Subcutaneous abdominal adipose tissue (tissue), 5 donors: ENCODE measurements around the gene GRAP2.
"Not testable (repeated sequence)": the region's sequence is repeated elsewhere in the genome, so short reads cannot be mapped to it uniquely, and the experiment has no call there.

ENCODE experiments used
- H3K27ac ChIP-seq: one replicate; pipeline ENCODE4 v1.7.0; 2013; ENCODE audit warnings: low read depth, mild to moderate bottlenecking, inconsistent platforms, low read length, moderate library complexity
- H3K27me3 ChIP-seq, 5 donors: one replicate each; pipeline ENCODE4 v1.7.0; 2013; ENCODE audit warnings: low read length in 5 of 5, inconsistent platforms in 1 of 5; ENCODE audit not compliant: control insufficient read depth in 5 of 5, insufficient read depth in 4 of 5
- H3K36me3 ChIP-seq, 5 donors: one replicate each; pipeline ENCODE4 v1.7.0; 2013; ENCODE audit warnings: low read length in 5 of 5; ENCODE audit not compliant: control insufficient read depth in 5 of 5, insufficient read depth in 5 of 5
- H3K4me1 ChIP-seq, 5 donors: one replicate each; pipeline ENCODE4 v1.7.0; 2013; ENCODE audit warnings: low read length in 5 of 5, mild to moderate bottlenecking in 3 of 5, moderate library complexity in 1 of 5; ENCODE audit not compliant: control insufficient read depth in 5 of 5, insufficient read depth in 5 of 5
- H3K4me3 ChIP-seq, 5 donors: one replicate each; pipeline ENCODE4 v1.7.0; 2013; ENCODE audit warnings: low read length in 5 of 5, low read depth in 1 of 5
- H3K9ac ChIP-seq, 5 donors: one replicate each; pipeline ENCODE4 v1.7.0; 2013; ENCODE audit warnings: low read length in 5 of 5, mild to moderate bottlenecking in 4 of 5, moderate library complexity in 3 of 5
- H3K9me3 ChIP-seq, 5 donors: one replicate each; pipeline ENCODE4 v1.7.0; 2013; ENCODE audit warnings: low read length in 5 of 5; ENCODE audit not compliant: control insufficient read depth in 5 of 5
- donor health status: healthy.
- donor health status: healthy.
- donor health status: healthy.
- donor health status: healthy.
- donor health status: healthy.

The GRAP2 gene

GRCh38 chr22:39942439-39943230 is 41.8 kb downstream of the GRAP2 start:
- H3K9me3 ChIP-seq: no peaks in the 10 kb centered on the region
- H3K27me3 ChIP-seq: no peaks in the 10 kb centered on the region
- peaks cover 0 to 12% (median 6%) of the 10 kb centered on the region in 5 donors for H3K4me1 ChIP-seq
- H3K4me3 ChIP-seq: no peak overlapping the region
- H3K36me3 ChIP-seq: no peaks in the 10 kb centered on the region
- H3K9ac ChIP-seq: no peak overlapping the region
- no peak overlapping the region for H3K27ac ChIP-seq

GRCh38 chr22:39943337-39943736 is 42.5 kb downstream of the GRAP2 start:
- Histone ChIP-seq H3K36me3 (no peaks in the 10 kb centered on the region), H3K4me3 (no peak overlapping the region), H3K9ac (no peak overlapping the region), H3K9me3 (no peaks in the 10 kb centered on the region), H3K4me1 (peaks cover 0 to 12% (median 6%) of the 10 kb centered on the region in 5 donors), H3K27ac (no peak overlapping the region), H3K27me3 (no peaks in the 10 kb centered on the region)

- H3K4me1 ChIP-seq: peaks cover 0 to 12% (median 6%) of the 10 kb centered on the region in 5 donors
- H3K36me3 ChIP-seq: no peaks in the 10 kb centered on the region
- no peaks in the 10 kb centered on the region for H3K27me3 ChIP-seq
- no peaks in the 10 kb centered on the region for H3K9me3 ChIP-seq
- no peak overlapping the region for H3K9ac ChIP-seq
- H3K4me3 ChIP-seq: no peak overlapping the region
- H3K27ac ChIP-seq: no peak overlapping the region
Observed at GRCh38 chr22:39943953-39944872, 43.3 kb downstream of the GRAP2 start.

- H3K27ac ChIP-seq: no peak overlapping the region
- H3K9me3 ChIP-seq: no peaks in the 10 kb centered on the region
- no peaks in the 10 kb centered on the region for H3K27me3 ChIP-seq
- H3K9ac ChIP-seq: no peak overlapping the region
- no peak overlapping the region for H3K4me3 ChIP-seq
- peaks cover 0 to 12% (median 6%) of the 10 kb centered on the region in 5 donors for H3K4me1 ChIP-seq
- no peaks in the 10 kb centered on the region for H3K36me3 ChIP-seq
Observed at GRCh38 chr22:39946126-39946502, 45.2 kb downstream of the GRAP2 start.

- H3K4me3 ChIP-seq: no peak overlapping the region
- no peaks in the 10 kb centered on the region for H3K9me3 ChIP-seq
- H3K4me1 ChIP-seq: peaks cover 0 to 12% (median 6%) of the 10 kb centered on the region in 5 donors
- no peaks in the 10 kb centered on the region for H3K27me3 ChIP-seq
- no peaks in the 10 kb centered on the region for H3K36me3 ChIP-seq
- H3K27ac ChIP-seq: no peak overlapping the region
- no peak overlapping the region for H3K9ac ChIP-seq
Observed at GRCh38 chr22:39946503-39947219, 45.8 kb downstream of the GRAP2 start.

GRCh38 chr22:39947220-39948216 is 46.6 kb downstream of the GRAP2 start:
- H3K27ac ChIP-seq: no peak overlapping the region
- H3K4me1 ChIP-seq: peaks cover 0 to 12% (median 6%) of the 10 kb centered on the region in 5 donors
- H3K36me3 ChIP-seq: no peaks in the 10 kb centered on the region
- H3K9ac ChIP-seq: no peak overlapping the region
- H3K27me3 ChIP-seq: no peaks in the 10 kb centered on the region
- no peaks in the 10 kb centered on the region for H3K9me3 ChIP-seq
- H3K4me3 ChIP-seq: no peak overlapping the region

- H3K4me1 ChIP-seq: peaks cover 0 to 19% (median 10%) of the 10 kb centered on the region in 5 donors
- H3K36me3 ChIP-seq: no peaks in the 10 kb centered on the region
- H3K9ac ChIP-seq: no peak overlapping the region
- H3K27me3 ChIP-seq: no peaks in the 10 kb centered on the region
- H3K9me3 ChIP-seq: no peaks in the 10 kb centered on the region
- H3K27ac ChIP-seq: no peak overlapping the region
- H3K4me3 ChIP-seq: no peak overlapping the region
Observed at GRCh38 chr22:39949964-39950737, 49.3 kb downstream of the GRAP2 start.

- not testable (repeated sequence) for H3K36me3 ChIP-seq, H3K4me3 ChIP-seq, H3K27ac ChIP-seq, H3K9me3 ChIP-seq, H3K27me3 ChIP-seq, H3K9ac ChIP-seq
- peaks cover 0 to 25% (median 18%) of the 10 kb centered on the region in 5 donors for H3K4me1 ChIP-seq
Observed at GRCh38 chr22:39951603-39952293, 50.9 kb downstream of the GRAP2 start.
